LoVo (cell line): ENCODE measurements around the gene TSPO.
A peak's percentile ranks its signal among the peaks of the same experiment; 100 is the strongest.
"Not testable (repeated sequence)": the region's sequence is repeated elsewhere in the genome, so short reads cannot be mapped to it uniquely, and the experiment has no call there.

Experiments
- DNase-seq: peaks from one replicate; pipeline ENCODE4 v3.0.0-alpha.2; 2016; ENCODE audit warnings: low spot score

The TSPO gene

DNA sequence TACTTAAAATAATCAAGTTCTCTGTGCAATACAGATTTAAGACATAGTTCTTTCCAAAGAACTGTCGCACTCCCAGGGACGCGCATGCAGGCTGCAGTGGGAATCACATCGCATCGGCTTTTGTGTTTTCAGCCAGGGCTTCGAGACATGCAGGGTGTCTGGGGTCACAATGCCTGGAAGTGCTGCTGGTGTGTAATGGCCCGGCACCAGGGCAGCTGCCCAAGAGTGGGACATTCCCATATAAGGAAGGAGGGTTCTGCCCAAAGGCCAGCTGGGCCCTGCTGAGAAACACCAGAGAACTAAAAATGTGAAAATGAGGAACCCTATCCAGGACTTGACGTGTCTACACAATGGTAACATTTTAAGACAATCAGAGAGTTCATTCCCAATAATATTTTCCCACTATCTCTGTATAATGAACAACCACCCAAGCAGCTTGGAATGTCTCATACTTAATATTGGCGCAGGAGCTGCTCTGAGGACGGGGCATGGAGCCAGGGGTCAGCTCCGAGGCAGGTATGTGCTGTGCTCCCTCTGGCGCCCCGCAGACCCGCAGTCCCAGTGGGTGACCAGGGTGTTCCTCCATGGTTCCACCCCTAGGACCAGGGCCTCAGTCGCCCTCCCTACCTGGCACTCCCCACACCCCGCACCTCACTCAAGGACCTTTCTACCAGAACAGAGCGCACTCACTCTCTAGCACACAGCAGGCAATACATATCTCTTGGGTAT, 19.4 kb upstream of the TSPO start:
- no peak for DNase-seq

- DNase-seq: no peak
Measured at GRCh38 chr22:43133401-43133800, 18.0 kb upstream of the TSPO start.

- no peak for DNase-seq
Measured at GRCh38 chr22:43134553-43134952, 16.8 kb upstream of the TSPO start.

DNA sequence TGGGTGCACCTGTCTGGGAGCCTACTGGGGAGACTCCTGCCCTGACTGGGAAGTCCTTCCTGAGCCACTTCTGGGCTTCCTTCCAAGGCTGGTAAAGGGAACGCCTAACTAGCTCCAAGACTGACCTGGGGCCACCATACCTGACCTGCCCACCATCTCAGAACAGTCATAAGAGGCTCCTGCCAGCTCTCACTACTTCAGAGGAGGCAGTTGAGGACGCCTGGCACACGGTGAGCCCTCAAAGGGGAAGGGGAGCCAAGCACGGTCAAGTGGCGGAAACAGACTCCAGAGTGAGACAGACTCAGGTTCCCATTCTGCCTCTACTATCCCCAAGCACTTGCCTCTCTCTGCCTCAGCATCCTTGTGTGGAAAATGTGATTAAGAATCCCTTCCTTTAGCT, 15.8 kb upstream of the TSPO start:
- DNase-seq: no peak

GRCh38 chr22:43136255-43136654, 15.1 kb upstream of the TSPO start:
- no peak for DNase-seq

DNA sequence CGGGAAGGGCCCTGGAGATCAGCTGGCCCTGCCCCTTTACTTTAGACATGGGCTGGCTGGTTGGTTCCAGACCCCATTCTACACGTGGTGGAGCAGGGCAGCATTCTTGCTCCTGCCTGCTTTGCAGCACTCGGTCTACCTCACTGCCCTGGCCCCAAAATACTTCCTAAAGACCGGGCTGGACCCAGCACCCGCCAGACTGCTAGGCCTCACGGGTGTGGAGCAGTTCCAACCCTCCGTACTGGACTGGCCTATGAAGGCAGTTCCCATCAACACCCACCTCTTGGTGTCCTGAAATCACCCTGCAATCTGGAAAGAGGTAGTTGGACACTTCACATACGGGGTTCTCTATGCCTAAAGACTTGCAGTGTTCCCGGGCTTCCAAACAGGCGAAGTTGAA, 14.6 kb upstream of the TSPO start:
- no peak for DNase-seq

- peak; percentile 86 for DNase-seq
Measured at GRCh38 chr22:43142880-43143562, 8.3 kb upstream of the TSPO start, which contains the start of gene MCAT. Gene MCAT, minus strand, starts transcription at chr22:43143398. Its CDS starts 50 bp downstream, at chr22:43143348.

DNA sequence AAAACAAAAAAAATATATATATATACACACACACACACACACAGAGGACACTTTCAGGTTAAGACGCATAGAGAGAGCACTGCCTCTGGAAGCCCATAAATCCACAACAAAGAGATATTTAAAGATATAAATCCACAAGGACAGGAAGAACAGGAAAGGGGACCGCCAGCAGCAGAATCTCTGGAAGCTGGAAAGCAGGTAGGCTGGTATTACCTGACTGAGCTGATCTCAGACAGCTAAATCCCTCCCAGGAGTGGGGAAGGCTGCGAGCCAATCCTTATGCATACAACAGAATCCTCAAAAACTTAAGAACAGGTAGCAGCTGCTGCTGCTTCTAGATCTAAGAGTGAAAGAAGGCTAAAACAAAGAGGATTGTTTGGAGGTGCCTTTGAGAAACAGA, 6.4 kb upstream of the TSPO start:
- DNase-seq: no peak

DNA sequence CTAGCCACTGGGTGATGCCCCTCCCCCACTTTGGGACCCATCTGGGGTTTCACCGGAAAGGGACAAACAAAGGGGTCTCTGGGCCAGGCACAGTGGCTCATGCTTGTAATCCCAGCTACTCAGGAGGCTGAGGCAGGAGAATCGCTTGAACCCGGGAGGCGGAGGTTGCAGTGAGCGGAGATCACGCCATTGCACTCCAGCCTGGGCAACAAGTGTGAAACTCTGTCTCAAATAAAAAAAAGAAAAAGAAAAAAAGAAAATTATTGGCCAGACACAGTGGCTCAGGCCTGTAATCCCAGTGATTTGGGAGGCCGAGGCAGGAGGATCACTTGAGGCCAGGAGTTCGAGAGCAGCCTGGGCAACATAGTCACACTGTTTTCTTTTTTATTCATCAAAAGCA, 6.0 kb upstream of the TSPO start:
- not testable (repeated sequence) for DNase-seq

DNA sequence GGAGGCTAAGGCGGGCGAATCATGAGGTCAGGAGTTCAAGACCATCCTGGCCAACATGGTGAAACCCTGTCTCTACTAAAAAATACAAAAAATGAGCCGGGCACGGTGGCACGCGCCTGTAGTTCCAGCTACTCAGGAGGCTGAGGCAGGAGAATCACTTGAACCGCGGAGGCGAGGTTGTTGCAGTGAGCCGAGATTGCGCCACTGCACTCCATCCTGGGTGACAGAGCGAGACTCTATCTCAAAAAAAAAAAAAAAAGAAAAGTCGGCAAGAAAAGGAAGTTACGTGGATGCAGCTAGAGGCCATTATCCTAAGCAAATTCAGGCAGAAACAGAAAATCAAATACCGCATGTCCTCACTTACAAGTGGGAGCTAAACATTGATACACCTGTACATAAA, 5.0 kb upstream of the TSPO start:
- not testable (repeated sequence) for DNase-seq

GRCh38 chr22:43147821-43148220, 3.5 kb upstream of the TSPO start:
- DNase-seq: no peak

GRCh38 chr22:43148581-43148980, 2.8 kb upstream of the TSPO start:
- no peak for DNase-seq

DNA sequence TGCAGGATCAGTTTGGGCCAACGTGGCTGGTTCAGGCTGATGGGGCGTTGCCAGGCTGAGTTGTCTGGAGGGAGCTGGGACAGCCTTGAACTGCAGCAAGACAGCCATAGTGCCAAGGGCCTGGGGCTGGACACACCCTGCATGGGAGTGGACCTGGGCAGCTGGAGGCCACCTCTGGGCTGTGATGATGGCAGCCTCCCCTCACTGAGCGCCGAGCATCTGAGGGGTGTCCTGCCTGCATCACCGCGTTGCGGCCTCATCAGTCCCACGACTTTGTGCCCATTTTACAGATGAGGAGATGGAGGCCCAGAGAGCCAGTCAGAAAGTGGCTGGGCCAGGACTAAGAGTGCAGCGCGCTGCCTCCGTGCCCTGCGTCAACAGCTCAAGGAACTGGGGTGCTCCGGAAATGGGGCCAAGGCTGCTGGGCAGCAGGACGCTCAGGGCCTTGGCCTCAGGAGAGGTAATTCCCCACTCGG, 590 bp upstream of the TSPO start:
- no peak for DNase-seq

GRCh38 chr22:43152003-43152356, 621 bp downstream of the TSPO start:
- no peak for DNase-seq

- DNase-seq: peak; percentile 69
Measured at GRCh38 chr22:43152357-43153071, 1.2 kb downstream of the TSPO start.

DNA sequence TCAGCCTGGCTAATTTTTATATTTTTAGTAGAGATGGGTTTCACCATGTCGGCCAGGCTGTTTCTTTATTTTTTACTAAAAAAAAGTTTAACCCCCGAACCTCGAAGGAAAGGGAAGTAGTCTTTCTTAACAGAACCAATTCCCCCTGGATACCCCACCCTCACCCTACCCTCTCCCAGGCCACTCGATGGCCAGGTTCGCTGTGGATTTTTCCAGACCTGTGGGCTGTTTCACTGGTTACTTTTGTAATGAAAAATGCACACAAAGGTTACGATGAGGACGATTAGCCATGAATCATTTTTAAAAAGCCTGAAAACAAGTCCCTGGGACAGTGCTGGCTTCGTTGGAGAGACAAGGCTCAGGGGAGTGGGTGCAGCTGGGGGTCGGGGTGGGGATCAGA, 2.5 kb downstream of the TSPO start:
- no peak for DNase-seq

- no peak for DNase-seq
Measured at GRCh38 chr22:43154887-43155536, 3.7 kb downstream of the TSPO start.

GRCh38 chr22:43155789-43156188, 4.4 kb downstream of the TSPO start:
- no peak for DNase-seq

DNA sequence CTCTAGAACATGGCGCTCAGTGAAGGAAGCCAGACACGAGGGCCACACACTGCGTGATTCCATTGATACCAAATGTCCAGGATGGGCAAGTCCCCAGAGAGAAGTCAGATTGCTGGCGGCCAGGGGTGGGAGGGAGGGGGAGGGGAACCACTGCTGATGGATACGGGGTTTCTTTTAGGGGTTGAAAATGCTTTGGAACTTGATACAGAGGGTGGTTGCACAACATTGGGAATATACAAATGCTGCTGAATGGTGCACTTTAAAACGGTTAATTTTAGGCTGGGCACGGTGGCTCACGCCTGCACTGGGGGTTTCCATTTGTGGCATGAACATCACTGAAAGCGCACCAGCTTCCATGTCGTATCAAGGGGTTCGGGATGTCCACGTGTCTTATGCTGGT, 5.1 kb downstream of the TSPO start:
- DNase-seq: no peak

DNA sequence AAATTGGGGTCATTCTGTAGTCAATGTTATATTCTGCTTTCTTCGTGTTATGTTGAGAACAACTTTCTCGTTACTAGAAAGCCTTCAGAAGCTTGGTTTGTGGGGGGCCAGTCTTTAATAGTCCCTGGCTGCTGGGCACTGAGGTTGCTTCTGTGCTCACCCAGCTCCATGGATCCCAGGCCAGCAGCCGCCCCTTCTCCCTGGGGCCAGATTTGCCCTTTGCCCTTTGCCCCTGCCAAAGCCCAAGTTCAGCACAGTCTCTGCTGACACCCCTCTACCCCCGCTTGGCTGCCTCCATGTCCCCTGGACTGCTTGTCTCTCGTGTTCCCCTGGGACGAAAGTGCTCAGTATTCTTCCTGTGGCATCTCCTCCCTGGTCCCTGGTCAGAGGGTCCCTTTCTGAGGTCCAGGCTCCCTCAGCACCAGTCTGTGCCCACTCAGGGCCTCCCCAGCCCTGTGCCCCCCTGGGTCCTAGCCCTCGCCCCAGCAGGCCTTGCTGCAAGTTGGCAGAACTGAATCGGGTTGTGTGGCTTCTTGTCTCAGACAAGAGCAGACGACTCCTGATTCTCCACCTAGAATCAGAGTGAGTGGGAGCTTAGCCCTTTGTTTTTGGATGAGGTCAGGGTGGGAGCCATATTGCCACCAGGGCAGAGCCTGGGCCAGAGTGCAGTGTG, 6.7 kb downstream of the TSPO start:
- DNase-seq: no peak

- DNase-seq: no peak
Measured at GRCh38 chr22:43158778-43159483, 7.6 kb downstream of the TSPO start.
